Coronary artery (tissue), 2 donors: ENCODE measurements around the gene LIPG.

Experiments
- DNase-seq: peaks from one replicate; pipeline ENCODE4 v3.0.0-alpha.2; 2017; ENCODE audit warnings: low spot score
- H3K27ac ChIP-seq, 2 donors: fragments of 200-600 bp; sonication (generic); one replicate each; pipeline ENCODE4 v1.5.1; 2016 to 2019
- H3K4me3 ChIP-seq: fragments of 200-600 bp; sonication (generic); 2 replicates; pipeline ENCODE4 v1.5.1; 2016; ENCODE audit warnings: mild to moderate bottlenecking, moderate library complexity
- CTCF ChIP-seq: fragments of 200-600 bp; sonication (generic); IDR thresholded peaks from one replicate; pipeline ENCODE4 v1.5.1; 2019; ENCODE audit warnings: antibody characterized with exemption

Gene LIPG

GRCh38 chr18:49585781-49586663 is 24.2 kb downstream of the LIPG start:
- Histone ChIP-seq H3K27ac (no peak overlapping the region), H3K4me3 (no peak overlapping the region)
- DNase-seq, result no peak
- TF ChIP-seq CTCF, result no peak

- H3K4me3 ChIP-seq, result no peak overlapping the region
- H3K27ac ChIP-seq, result no peak overlapping the region
- no peak for DNase-seq
- TF ChIP-seq CTCF, result no peak
Observed at GRCh38 chr18:49588171-49588570, 26.3 kb downstream of the LIPG start.

- Histone ChIP-seq H3K27ac (no peak overlapping the region), H3K4me3 (no peak overlapping the region)
- no peak for TF ChIP-seq CTCF
- DNase-seq, result no peak
Observed at GRCh38 chr18:49588971-49589370, 27.1 kb downstream of the LIPG start.

- DNase-seq, result no peak
- no peak overlapping the region for H3K4me3 ChIP-seq
Observed at GRCh38 chr18:49590608-49591007, 28.8 kb downstream of the LIPG start.

GRCh38 chr18:49591271-49591670 is 29.4 kb downstream of the LIPG start:
- Histone ChIP-seq H3K27ac (no peak overlapping the region), H3K4me3 (no peak overlapping the region)
- no peak for TF ChIP-seq CTCF
- DNase-seq, result no peak

More at GRCh38 chr18:49590608-49591007, 28.8 kb downstream of the LIPG start:
- no peak for TF ChIP-seq CTCF
- H3K27ac ChIP-seq, result no peak overlapping the region

- TF ChIP-seq CTCF, result no peak
- H3K4me3 ChIP-seq, result no peak overlapping the region
- DNase-seq, result no peak
- H3K27ac ChIP-seq, result no peak overlapping the region
Observed at GRCh38 chr18:49591775-49592174, 29.9 kb downstream of the LIPG start.

GRCh38 chr18:49596687-49597086 is 34.8 kb downstream of the LIPG start:
- Histone ChIP-seq H3K4me3 (no peak overlapping the region), H3K27ac (no peak overlapping the region)
- no peak for DNase-seq
- no peak for TF ChIP-seq CTCF
